B cell (primary cell): ENCODE data around the gene SP3. TPM values are rescaled to one million over a fixed set of nuclear protein-coding genes. Genes with fewer than 3 reads are reported as not detected.

Source experiments
- ATAC-seq: fragments of 200-7000 bp; cut with Tn5 transposase; one replicate; pipeline ENCODE4 v1.10.0; 2021; ENCODE audit warnings: low read depth, mild to moderate bottlenecking, moderate number of reproducible peaks, moderate library complexity
- CTCF ChIA-PET: fragments of 350-600 bp; sonication (Branson Sonifier 250); formaldehyde crosslinking; loops from one replicate; lab custom pipeline; 2021; ENCODE audit warnings: antibody characterized with exemption, inconsistent platforms; lab: Charles Lee
- POLR2A ChIA-PET: fragments of 350-600 bp; sonication (Branson Sonifier 250); formaldehyde crosslinking; loops from one replicate; lab custom pipeline; 2021; ENCODE audit warnings: antibody characterized with exemption; lab: Charles Lee
- DNase-seq: peaks from one replicate; pipeline ENCODE4 v3.0.0; 2013
- H2AFZ ChIP-seq: 2 replicates; pipeline ENCODE4 v1.6.1; 2012; ENCODE audit warnings: mild to moderate bottlenecking, low read depth, low read length; ENCODE audit not compliant: insufficient read depth, poor library complexity, severe bottlenecking
- H3K27ac ChIP-seq, 2 donors: 1 replicate in 1 of 2; 2 replicates in 1 of 2; pipeline ENCODE4 v1.5.1; 2012 to 2013; ENCODE audit warnings: low read length in 2 of 2, mild to moderate bottlenecking in 2 of 2, moderate library complexity in 1 of 2
- H3K27me3 ChIP-seq, 4 experiments: fragments of 200-600 bp in 1 of 4; sonication (generic) in 1 of 4; replicated peaks in 1 of 4; 1 replicate in 2 of 4; 2 replicates in 2 of 4; pipeline versions ENCODE4 v1.6.1 to v1.7.0; 2013 to 2016; ENCODE audit warnings: low read length in 3 of 4, mild to moderate bottlenecking in 2 of 4, mixed read lengths in 1 of 4, moderate library complexity in 1 of 4; ENCODE audit not compliant: insufficient read depth in 4 of 4, control insufficient read depth in 3 of 4; ENCODE audit errors: control extremely low read depth in 1 of 4
- H3K36me3 ChIP-seq, 2 experiments: replicated peaks in 1 of 2; 1 replicate in 1 of 2; 2 replicates in 1 of 2; pipeline versions ENCODE4 v1.6.1 to v1.7.1; 2013; ENCODE audit warnings: low read length in 1 of 2; ENCODE audit not compliant: insufficient read depth in 2 of 2, control insufficient read depth in 1 of 2; ENCODE audit errors: control extremely low read depth in 1 of 2, extremely low read depth in 1 of 2
- H3K4me1 ChIP-seq, 2 donors: fragments of 200-600 bp in 1 of 2; sonication (generic) in 1 of 2; 1 replicate in 1 of 2; 2 replicates in 1 of 2; pipeline versions ENCODE4 v1.5.1 to v1.6.1; 2013 to 2017; ENCODE audit warnings: low read length in 2 of 2; ENCODE audit not compliant: control insufficient read depth in 2 of 2, insufficient read depth in 2 of 2
- H3K4me2 ChIP-seq: replicated peaks from 2 replicates; pipeline ENCODE3; 2012; ENCODE audit warnings: mild to moderate bottlenecking, low read depth, low read length; ENCODE audit not compliant: poor library complexity, severe bottlenecking
- H3K4me3 ChIP-seq, 5 experiments: fragments of 200-600 bp in 1 of 5; sonication (generic) in 1 of 5; 1 replicate in 3 of 5; 2 replicates in 2 of 5; pipeline versions ENCODE4 v1.5.1 to v1.7.0; 2011 to 2016; ENCODE audit warnings: low read length in 4 of 5, mild to moderate bottlenecking in 4 of 5, low read depth in 2 of 5, control low read depth in 1 of 5, moderate library complexity in 1 of 5; ENCODE audit not compliant: insufficient read depth in 1 of 5; ENCODE audit errors: control extremely low read depth in 1 of 5, extremely low read depth in 1 of 5
- H3K79me2 ChIP-seq: fragments of 200-600 bp; sonication (generic); one replicate; pipeline ENCODE4 v1.6.0; 2016; ENCODE audit warnings: low read length; ENCODE audit not compliant: control insufficient read depth, insufficient read depth
- H3K9ac ChIP-seq: fragments of 200-600 bp; sonication (generic); 2 replicates; pipeline ENCODE4 v1.6.1; 2017; ENCODE audit warnings: mild to moderate bottlenecking, low read length, moderate library complexity
- H3K9me3 ChIP-seq, 3 donors: one replicate each; pipeline versions ENCODE4 v1.6.1 to v1.7.1; 2013; ENCODE audit warnings: low read length in 2 of 3; ENCODE audit not compliant: control insufficient read depth in 2 of 3, insufficient read depth in 1 of 3; ENCODE audit errors: control extremely low read depth in 1 of 3
- H4K20me1 ChIP-seq: 2 replicates; pipeline ENCODE4 v1.6.0; 2012; ENCODE audit warnings: mild to moderate bottlenecking, low read length; ENCODE audit not compliant: insufficient read depth, control insufficient read depth, poor library complexity, severe bottlenecking
- H3K27ac Mint-ChIP-seq: one replicate; pipeline ENCODE4 v1.8.0; 2021; ENCODE audit warnings: mixed read lengths
- H3K27me3 Mint-ChIP-seq: one replicate; pipeline ENCODE4 v1.8.0; 2021; ENCODE audit warnings: mixed read lengths
- H3K4me1 Mint-ChIP-seq: one replicate; pipeline ENCODE4 v1.8.0; 2021; ENCODE audit warnings: mixed read lengths
- H3K4me3 Mint-ChIP-seq: one replicate; pipeline ENCODE4 v1.8.0; 2021; ENCODE audit warnings: mixed read lengths
- H3K9me3 Mint-ChIP-seq: one replicate; pipeline ENCODE4 v1.8.0; 2022; ENCODE audit warnings: mixed read lengths; ENCODE audit not compliant: insufficient read depth
- CTCF ChIP-seq: fragments of 200-600 bp; IDR thresholded peaks from one replicate; pipeline ENCODE4 v1.8.0; 2022; ENCODE audit warnings: antibody characterized with exemption, mild to moderate bottlenecking
- EZH2 ChIP-seq: IDR thresholded peaks from 2 replicates; pipeline ENCODE4 v1.6.1; 2012; ENCODE audit warnings: borderline replicate concordance, low read depth, mild to moderate bottlenecking, moderate library complexity, low read length; ENCODE audit not compliant: insufficient read depth, poor library complexity, severe bottlenecking
- WGBS: methylation state at CpG from one replicate; pipeline ENCODE4 v1.1.5; 2013; ENCODE audit warnings: missing lambda C conversion rate; ENCODE audit not compliant: insufficient coverage; 5-methylcytosine and 5-hydroxymethylcytosine counted together
- intact Hi-C: fragments of 100-400 bp; cut with micrococcal nuclease; formaldehyde crosslinking; loops from one replicate; pipeline ENCODE4 v1.10.0; 2022
- polyA plus RNA-seq: library from polyadenylated mRNA; depleted of rRNA; stranded (reverse); fragments of >200 nt; gene quantifications from 2 replicates; pipeline ENCODE4 v1.2.3, GENCODE V29; 2012
- total RNA-seq, 2 donors: library from RNA; stranded (reverse); fragments of 120-200 nt in 1 of 2; gene quantifications; 1 replicate in 1 of 2; 2 replicates in 1 of 2; pipeline versions ENCODE4 v1.2.3 to v1.2.4, GENCODE V29; 2013 to 2022

The SP3 gene
- total and polyA plus RNA-seq, 2 donors (not counting 1 experiment from before 2014, with no cell fraction given), result 31.9 to 152 TPM

GRCh38 chr2:174007010-174007409 is 41.8 kb upstream of the SP3 start:
- Histone ChIP-seq H3K9ac (no peak overlapping the region), H3K4me3 (no peak overlapping the region), H3K36me3 (no peaks in the 10 kb centered on the region), H3K27me3 (peaks cover 0 to 2% (median 0%) of the 10 kb centered on the region in 4 experiments), H3K79me2 (no peaks in the 10 kb centered on the region), H3K4me2 (no peak overlapping the region), H3K4me1 (peaks cover 0 to under 1% of the 10 kb centered on the region in 2 donors), H2AFZ (no peak overlapping the region), H4K20me1 (no peaks in the 10 kb centered on the region), H3K27ac (no peak overlapping the region), H3K9me3 (no peaks in the 10 kb centered on the region)
- CTCF ChIA-PET, result no interaction called here
- Mint-ChIP-seq H3K4me1 (no peaks in the 10 kb centered on the region), H3K4me3 (no peak overlapping the region), H3K27me3 (peaks cover 5% of the 10 kb centered on the region), H3K27ac (no peak overlapping the region), H3K9me3 (no peaks in the 10 kb centered on the region)
- DNase-seq (no peak), ATAC-seq (no peak)
- 100% methylated on average over 3 of the region's 5 CpGs for WGBS
- TF ChIP-seq CTCF (no peak), EZH2 (no peak)
- intact Hi-C loops, result no loop called here
- POLR2A ChIA-PET, result no interaction called here

- no peak overlapping the region for H3K27ac ChIP-seq
- H2AFZ ChIP-seq, result no peak overlapping the region
- no peaks in the 10 kb centered on the region for H4K20me1 ChIP-seq
- H3K27me3 Mint-ChIP-seq, result peaks cover 5% of the 10 kb centered on the region
- intact Hi-C loops, result no loop called here
- H3K27ac Mint-ChIP-seq, result no peak overlapping the region
- no peaks in the 10 kb centered on the region for H3K9me3 ChIP-seq
- ATAC-seq (no peak), DNase-seq (no peak)
- POLR2A ChIA-PET, result no interaction called here
- CTCF ChIA-PET, result no interaction called here
- H3K4me1 ChIP-seq, result no peaks in the 10 kb centered on the region
- no peaks in the 10 kb centered on the region for H3K27me3 ChIP-seq
- H3K9me3 Mint-ChIP-seq, result no peaks in the 10 kb centered on the region
- no peaks in the 10 kb centered on the region for H3K4me1 Mint-ChIP-seq
- no peak overlapping the region for H3K4me3 Mint-ChIP-seq
- WGBS, result 100% methylated on average over 2 of the region's 11 CpGs
- H3K79me2 ChIP-seq, result no peaks in the 10 kb centered on the region
- TF ChIP-seq EZH2, result no peak
- H3K4me3 ChIP-seq, result no peak overlapping the region
- H3K4me2 ChIP-seq, result no peak overlapping the region
- H3K36me3 ChIP-seq, result no peaks in the 10 kb centered on the region
- no peak overlapping the region for H3K9ac ChIP-seq
These were observed 40.7 kb upstream of the SP3 start for GRCh38 chr2:174005801-174006419.
